Stimulated activated CD4-positive, alpha-beta T cell treated with anti-CD3 and anti-CD28 coated beads, TNF-alpha, amount 100 ng/mL, for 24 hours (primary cell): ENCODE measurements around the gene RIF1.

Experiments used
- DNase-seq, 3 experiments: peaks; one replicate each; pipeline ENCODE4 v3.0.0-alpha.2; 2020; ENCODE audit warnings: low read depth in 3 of 3

RIF1 gene

GRCh38 chr2:151422917-151423439, 13.3 kb downstream of the RIF1 start:
- no peak for DNase-seq

GRCh38 chr2:151423760-151424159, 14.1 kb downstream of the RIF1 start:
- DNase-seq = no peak

- DNase-seq = no peak
Observed at GRCh38 chr2:151437630-151438029, 27.9 kb downstream of the RIF1 start.

GRCh38 chr2:151438506-151438905, 28.8 kb downstream of the RIF1 start:
- DNase-seq = no peak

- DNase-seq = no peak
Observed at GRCh38 chr2:151439127-151439526, 29.4 kb downstream of the RIF1 start.

GRCh38 chr2:151459358-151459757, 49.7 kb downstream of the RIF1 start:
- no peak for DNase-seq

GRCh38 chr2:151465771-151466170, 56.1 kb downstream of the RIF1 start:
- DNase-seq = no peak

- no peak for DNase-seq
Observed at GRCh38 chr2:151470556-151470955, 60.9 kb downstream of the RIF1 start.

- DNase-seq = no peak
Observed at GRCh38 chr2:151472966-151473365, 63.3 kb downstream of the RIF1 start.

- DNase-seq = no peak
Observed at GRCh38 chr2:151475071-151475470, 65.4 kb downstream of the RIF1 start.

GRCh38 chr2:151476287-151476686, 66.6 kb downstream of the RIF1 start:
- DNase-seq = no peak

- no peak for DNase-seq
Observed at GRCh38 chr2:151478011-151478410, 68.3 kb downstream of the RIF1 start.

GRCh38 chr2:151481744-151482143, 72.0 kb downstream of the RIF1 start:
- peak in 2 of 3 experiments; percentile 4 to 16 for DNase-seq

GRCh38 chr2:151482171-151482725, 72.5 kb downstream of the RIF1 start:
- peak in 2 of 3 experiments; percentile 7 to 12 for DNase-seq

GRCh38 chr2:151483546-151483945, 73.8 kb downstream of the RIF1 start:
- no peak for DNase-seq

- no peak for DNase-seq
Observed at GRCh38 chr2:151484100-151484499, 74.4 kb downstream of the RIF1 start.

GRCh38 chr2:151486053-151486452, 76.4 kb downstream of the RIF1 start:
- DNase-seq = no peak

- no peak for DNase-seq
Observed at GRCh38 chr2:151490276-151490675, 80.6 kb downstream of the RIF1 start.

- DNase-seq = no peak
Observed at GRCh38 chr2:151491496-151491895, 81.8 kb downstream of the RIF1 start.

- DNase-seq = no peak
Observed at GRCh38 chr2:151498178-151498577, 88.5 kb downstream of the RIF1 start.

GRCh38 chr2:151506170-151506569, 96.5 kb downstream of the RIF1 start:
- no peak for DNase-seq

- no peak for DNase-seq
Observed at GRCh38 chr2:151508519-151508918, 98.8 kb downstream of the RIF1 start.

GRCh38 chr2:151518802-151519201, 109.1 kb downstream of the RIF1 start:
- DNase-seq = no peak

GRCh38 chr2:151520976-151521375, 111.3 kb downstream of the RIF1 start:
- DNase-seq = no peak
